Lower leg skin (tissue), 3 donors: ENCODE results near the gene RNF144A.

ENCODE experiments used
- POLR2A ChIP-seq, 2 donors: fragments of 450-650 bp; IDR thresholded peaks; one replicate each; pipeline ENCODE4 v1.6.1; 2016 to 2017; ENCODE audit warnings: antibody characterized with exemption in 2 of 2, mild to moderate bottlenecking in 1 of 2, moderate library complexity in 1 of 2
- TF ChIP-seq, protein P1 (sequence below), 3 donors: fragments of 450-650 bp; IDR thresholded peaks; one replicate each; pipeline ENCODE4 v1.5.1; 2016; ENCODE audit warnings: antibody characterized with exemption in 3 of 3, mild to moderate bottlenecking in 3 of 3, moderate library complexity in 2 of 3

GRCh38 chr2:6957031-6957714, 40.0 kb downstream of the RNF144A start:
- TF ChIP-seq, protein P1, sequence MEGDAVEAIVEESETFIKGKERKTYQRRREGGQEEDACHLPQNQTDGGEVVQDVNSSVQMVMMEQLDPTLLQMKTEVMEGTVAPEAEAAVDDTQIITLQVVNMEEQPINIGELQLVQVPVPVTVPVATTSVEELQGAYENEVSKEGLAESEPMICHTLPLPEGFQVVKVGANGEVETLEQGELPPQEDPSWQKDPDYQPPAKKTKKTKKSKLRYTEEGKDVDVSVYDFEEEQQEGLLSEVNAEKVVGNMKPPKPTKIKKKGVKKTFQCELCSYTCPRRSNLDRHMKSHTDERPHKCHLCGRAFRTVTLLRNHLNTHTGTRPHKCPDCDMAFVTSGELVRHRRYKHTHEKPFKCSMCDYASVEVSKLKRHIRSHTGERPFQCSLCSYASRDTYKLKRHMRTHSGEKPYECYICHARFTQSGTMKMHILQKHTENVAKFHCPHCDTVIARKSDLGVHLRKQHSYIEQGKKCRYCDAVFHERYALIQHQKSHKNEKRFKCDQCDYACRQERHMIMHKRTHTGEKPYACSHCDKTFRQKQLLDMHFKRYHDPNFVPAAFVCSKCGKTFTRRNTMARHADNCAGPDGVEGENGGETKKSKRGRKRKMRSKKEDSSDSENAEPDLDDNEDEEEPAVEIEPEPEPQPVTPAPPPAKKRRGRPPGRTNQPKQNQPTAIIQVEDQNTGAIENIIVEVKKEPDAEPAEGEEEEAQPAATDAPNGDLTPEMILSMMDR (IDR thresholded peaks at IDR 0.05) = no peak
- TF ChIP-seq POLR2A (IDR thresholded peaks at IDR 0.05) = no peak
